GM12878 (cell line): Measurements from ENCODE around the gene HAGHL. TPM values are rescaled to one million over a fixed set of nuclear protein-coding genes. Genes with fewer than 3 reads are reported as not detected.

Source experiments
- ATF7 ChIP-seq: fragments of 450-650 bp; IDR thresholded peaks from 2 replicates; pipeline ENCODE4 v1.6.1; 2016; ENCODE audit warnings: low read depth, mild to moderate bottlenecking
- CREB1 ChIP-seq: IDR thresholded peaks from 2 replicates; pipeline ENCODE4 v1.6.1; 2012; ENCODE audit warnings: low read depth, mild to moderate bottlenecking, inconsistent platforms
- IKZF1 ChIP-seq: fragments of 450-650 bp; conservative IDR thresholded peaks from 2 replicates; pipeline ENCODE4 v1.6.1; 2017; ENCODE audit warnings: antibody characterized with exemption, mild to moderate bottlenecking
- MYB ChIP-seq: fragments of 150-350 bp; IDR thresholded peaks from 2 replicates; pipeline ENCODE4 v1.6.1; 2014; ENCODE audit warnings: mild to moderate bottlenecking, low read depth, low read length, borderline replicate concordance
- NR2C1 ChIP-seq: fragments of 450-650 bp; IDR thresholded peaks from 2 replicates; pipeline ENCODE4 v1.6.1; 2017; ENCODE audit warnings: antibody characterized with exemption, mild to moderate bottlenecking, moderate library complexity
- NR2F1 ChIP-seq: fragments of 450-650 bp; conservative IDR thresholded peaks from 2 replicates; pipeline ENCODE4 v1.6.1; 2017; ENCODE audit warnings: mild to moderate bottlenecking
- RELA ChIP-seq: fragments of 450-650 bp; IDR thresholded peaks from 2 replicates; pipeline ENCODE4 v1.8.0; 2014; ENCODE audit warnings: borderline replicate concordance; ENCODE audit not compliant: partially characterized antibody
- RFX5 ChIP-seq: IDR thresholded peaks from 2 replicates; pipeline ENCODE4 v1.6.1; 2011; ENCODE audit warnings: low read depth, low read length, improper control_type of control experiment
- SMAD1 ChIP-seq: fragments of 450-650 bp; IDR thresholded peaks from 2 replicates; pipeline ENCODE4 v1.6.1; 2018; ENCODE audit warnings: mild to moderate bottlenecking, low read depth; ENCODE audit not compliant: partially characterized antibody
- SPI1 ChIP-seq: IDR thresholded peaks from 2 replicates; pipeline ENCODE4 v1.6.1; 2011; ENCODE audit warnings: low read depth, mild to moderate bottlenecking, low read length, moderate library complexity, borderline replicate concordance; ENCODE audit not compliant: insufficient read depth
- SREBF1 ChIP-seq: IDR thresholded peaks from 2 replicates; pipeline ENCODE4 v1.6.1; 2012; ENCODE audit warnings: mild to moderate bottlenecking, low read length
- STAT1 ChIP-seq: fragments of 450-650 bp; conservative IDR thresholded peaks from 2 replicates; pipeline ENCODE4 v1.6.1; 2014; ENCODE audit warnings: antibody characterized with exemption, mild to moderate bottlenecking
- ZNF384 ChIP-seq: IDR thresholded peaks from 2 replicates; pipeline ENCODE4 v1.6.1; 2012; ENCODE audit warnings: low read depth, mild to moderate bottlenecking, low read length, improper control_type of control experiment, borderline replicate concordance
- polyA plus RNA-seq, 11 experiments: library from polyadenylated mRNA; depleted of rRNA in 4 of 11; unstranded in 6 of 11; stranded (reverse) in 5 of 11; fragments of >200 nt; fragmentation: Nextera tagmentation in 4 of 11; fragmentation: Illumina TruSeq in 1 of 11; extraction: Ambion mirVana in 4 of 11; extraction: Trizol in 1 of 11; gene quantifications; 1 replicate in 1 of 11; 2 replicates in 10 of 11; pipeline versions ENCODE4 v1.2.1 to v1.2.3, GENCODE V29; 2011 to 2016; ENCODE audit warnings: inconsistent platforms in 2 of 11, missing spikeins in 2 of 11, low read depth in 1 of 11
- total RNA-seq, 4 experiments: library from RNA; depleted of rRNA in 3 of 4; stranded (reverse); fragments of >200 nt in 3 of 4; fragmentation: Illumina TruSeq in 1 of 4; extraction: Trizol in 1 of 4; gene quantifications; 2 replicates each; pipeline versions ENCODE4 v1.2.1 to v1.2.3, GENCODE V29; 2013 to 2021
- TF ChIP-seq, protein P1 (sequence below): fragments of 450-650 bp; IDR thresholded peaks from 2 replicates; pipeline ENCODE4 v1.6.1; 2017; ENCODE audit warnings: mild to moderate bottlenecking, low read depth, inconsistent platforms; ENCODE audit not compliant: poor library complexity, severe bottlenecking
- TF ChIP-seq, protein P2 (sequence below): fragments of 450-650 bp; IDR thresholded peaks from 2 replicates; pipeline ENCODE4 v1.6.1; 2018; ENCODE audit warnings: mild to moderate bottlenecking, low read depth, moderate library complexity; ENCODE audit not compliant: partially characterized antibody
- TF ChIP-seq, protein P3 (sequence below): fragments of 450-650 bp; IDR thresholded peaks from 2 replicates; pipeline ENCODE4 v1.6.1; 2017; ENCODE audit warnings: mild to moderate bottlenecking
- TF ChIP-seq, protein P4 (sequence below): fragments of 150-350 bp; IDR thresholded peaks from 2 replicates; pipeline ENCODE4 v1.6.1; 2016; ENCODE audit warnings: low read depth, low read length
- TF ChIP-seq, protein P5 (sequence below): IDR thresholded peaks from 2 replicates; pipeline ENCODE4 v1.6.1; 2012; ENCODE audit warnings: low read depth, low read length, improper control_type of control experiment

Gene HAGHL
- total and polyA plus RNA-seq, 10 of the 15 experiments (the other 5 are each of a cell fraction or from before 2014, with no cell fraction given) = 0.23 to 44.6 (median 16.4) TPM

DNA sequence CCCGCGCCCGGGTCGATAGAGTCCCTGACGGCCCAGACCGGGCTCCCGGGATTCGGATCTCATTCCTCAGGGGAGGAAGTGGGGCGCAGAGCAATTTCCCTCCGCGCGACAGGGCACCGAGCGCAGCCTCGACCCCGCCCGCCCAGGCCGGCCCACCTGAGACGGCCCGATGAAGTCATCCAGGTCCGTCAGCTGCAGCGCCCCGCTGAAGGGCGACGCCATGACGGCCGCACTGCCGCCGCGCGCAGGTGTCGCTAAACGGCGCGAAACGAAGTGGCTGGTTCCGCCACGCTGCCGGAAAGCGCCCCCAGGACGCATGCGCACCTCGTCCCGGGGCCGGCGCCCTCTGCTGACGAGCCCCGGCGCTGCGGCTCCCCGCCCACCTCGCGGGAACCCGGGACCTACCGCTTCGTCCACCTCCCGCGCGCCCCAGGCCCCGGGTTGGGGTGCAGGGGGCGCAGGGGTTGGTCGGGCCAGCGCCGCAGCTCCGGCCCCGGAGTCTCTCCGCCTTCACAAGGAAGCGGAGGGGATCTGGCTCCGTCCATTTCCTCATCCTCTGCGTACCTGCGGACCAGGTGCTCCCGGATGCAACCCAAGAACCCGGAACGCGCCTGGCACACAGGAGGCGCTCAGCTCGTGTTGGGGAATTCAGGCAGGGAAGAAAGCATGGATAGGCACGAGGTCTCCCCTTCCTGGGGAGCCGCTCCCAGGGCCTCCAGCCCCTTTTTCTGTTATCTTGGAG lies 14.0 kb downstream of the HAGHL start, which contains the start of gene CIAO3 (continued):
- TF ChIP-seq, protein P1, sequence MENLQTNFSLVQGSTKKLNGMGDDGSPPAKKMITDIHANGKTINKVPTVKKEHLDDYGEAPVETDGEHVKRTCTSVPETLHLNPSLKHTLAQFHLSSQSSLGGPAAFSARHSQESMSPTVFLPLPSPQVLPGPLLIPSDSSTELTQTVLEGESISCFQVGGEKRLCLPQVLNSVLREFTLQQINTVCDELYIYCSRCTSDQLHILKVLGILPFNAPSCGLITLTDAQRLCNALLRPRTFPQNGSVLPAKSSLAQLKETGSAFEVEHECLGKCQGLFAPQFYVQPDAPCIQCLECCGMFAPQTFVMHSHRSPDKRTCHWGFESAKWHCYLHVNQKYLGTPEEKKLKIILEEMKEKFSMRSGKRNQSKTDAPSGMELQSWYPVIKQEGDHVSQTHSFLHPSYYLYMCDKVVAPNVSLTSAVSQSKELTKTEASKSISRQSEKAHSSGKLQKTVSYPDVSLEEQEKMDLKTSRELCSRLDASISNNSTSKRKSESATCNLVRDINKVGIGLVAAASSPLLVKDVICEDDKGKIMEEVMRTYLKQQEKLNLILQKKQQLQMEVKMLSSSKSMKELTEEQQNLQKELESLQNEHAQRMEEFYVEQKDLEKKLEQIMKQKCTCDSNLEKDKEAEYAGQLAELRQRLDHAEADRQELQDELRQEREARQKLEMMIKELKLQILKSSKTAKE = no peak
- TF ChIP-seq RELA = peak; percentile 98
- peak; percentile 100 for TF ChIP-seq IKZF1
- TF ChIP-seq, protein P2, sequence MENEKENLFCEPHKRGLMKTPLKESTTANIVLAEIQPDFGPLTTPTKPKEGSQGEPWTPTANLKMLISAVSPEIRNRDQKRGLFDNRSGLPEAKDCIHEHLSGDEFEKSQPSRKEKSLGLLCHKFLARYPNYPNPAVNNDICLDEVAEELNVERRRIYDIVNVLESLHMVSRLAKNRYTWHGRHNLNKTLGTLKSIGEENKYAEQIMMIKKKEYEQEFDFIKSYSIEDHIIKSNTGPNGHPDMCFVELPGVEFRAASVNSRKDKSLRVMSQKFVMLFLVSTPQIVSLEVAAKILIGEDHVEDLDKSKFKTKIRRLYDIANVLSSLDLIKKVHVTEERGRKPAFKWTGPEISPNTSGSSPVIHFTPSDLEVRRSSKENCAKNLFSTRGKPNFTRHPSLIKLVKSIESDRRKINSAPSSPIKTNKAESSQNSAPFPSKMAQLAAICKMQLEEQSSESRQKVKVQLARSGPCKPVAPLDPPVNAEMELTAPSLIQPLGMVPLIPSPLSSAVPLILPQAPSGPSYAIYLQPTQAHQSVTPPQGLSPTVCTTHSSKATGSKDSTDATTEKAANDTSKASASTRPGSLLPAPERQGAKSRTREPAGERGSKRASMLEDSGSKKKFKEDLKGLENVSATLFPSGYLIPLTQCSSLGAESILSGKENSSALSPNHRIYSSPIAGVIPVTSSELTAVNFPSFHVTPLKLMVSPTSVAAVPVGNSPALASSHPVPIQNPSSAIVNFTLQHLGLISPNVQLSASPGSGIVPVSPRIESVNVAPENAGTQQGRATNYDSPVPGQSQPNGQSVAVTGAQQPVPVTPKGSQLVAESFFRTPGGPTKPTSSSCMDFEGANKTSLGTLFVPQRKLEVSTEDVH = no peak
- TF ChIP-seq NR2C1 = peak; percentile 60
- peak; percentile 97 for TF ChIP-seq CREB1
- no peak for TF ChIP-seq SMAD1
- no peak; the same call in 1 of the 2 replicates for TF ChIP-seq NR2F1
- no peak for TF ChIP-seq ZNF384
- TF ChIP-seq, protein P3, sequence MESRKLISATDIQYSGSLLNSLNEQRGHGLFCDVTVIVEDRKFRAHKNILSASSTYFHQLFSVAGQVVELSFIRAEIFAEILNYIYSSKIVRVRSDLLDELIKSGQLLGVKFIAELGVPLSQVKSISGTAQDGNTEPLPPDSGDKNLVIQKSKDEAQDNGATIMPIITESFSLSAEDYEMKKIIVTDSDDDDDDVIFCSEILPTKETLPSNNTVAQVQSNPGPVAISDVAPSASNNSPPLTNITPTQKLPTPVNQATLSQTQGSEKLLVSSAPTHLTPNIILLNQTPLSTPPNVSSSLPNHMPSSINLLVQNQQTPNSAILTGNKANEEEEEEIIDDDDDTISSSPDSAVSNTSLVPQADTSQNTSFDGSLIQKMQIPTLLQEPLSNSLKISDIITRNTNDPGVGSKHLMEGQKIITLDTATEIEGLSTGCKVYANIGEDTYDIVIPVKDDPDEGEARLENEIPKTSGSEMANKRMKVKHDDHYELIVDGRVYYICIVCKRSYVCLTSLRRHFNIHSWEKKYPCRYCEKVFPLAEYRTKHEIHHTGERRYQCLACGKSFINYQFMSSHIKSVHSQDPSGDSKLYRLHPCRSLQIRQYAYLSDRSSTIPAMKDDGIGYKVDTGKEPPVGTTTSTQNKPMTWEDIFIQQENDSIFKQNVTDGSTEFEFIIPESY = no peak
- TF ChIP-seq MYB = no peak
- peak; percentile 72; the same call in 1 of the 2 replicates for TF ChIP-seq STAT1
- TF ChIP-seq ATF7 = peak; percentile 81; the same call in 1 of the 2 replicates
- no peak for TF ChIP-seq RFX5
- 0 out of 2 replicates have a peak, but pooled peaks have one; percentile 4 for TF ChIP-seq SREBF1
- TF ChIP-seq, protein P4, sequence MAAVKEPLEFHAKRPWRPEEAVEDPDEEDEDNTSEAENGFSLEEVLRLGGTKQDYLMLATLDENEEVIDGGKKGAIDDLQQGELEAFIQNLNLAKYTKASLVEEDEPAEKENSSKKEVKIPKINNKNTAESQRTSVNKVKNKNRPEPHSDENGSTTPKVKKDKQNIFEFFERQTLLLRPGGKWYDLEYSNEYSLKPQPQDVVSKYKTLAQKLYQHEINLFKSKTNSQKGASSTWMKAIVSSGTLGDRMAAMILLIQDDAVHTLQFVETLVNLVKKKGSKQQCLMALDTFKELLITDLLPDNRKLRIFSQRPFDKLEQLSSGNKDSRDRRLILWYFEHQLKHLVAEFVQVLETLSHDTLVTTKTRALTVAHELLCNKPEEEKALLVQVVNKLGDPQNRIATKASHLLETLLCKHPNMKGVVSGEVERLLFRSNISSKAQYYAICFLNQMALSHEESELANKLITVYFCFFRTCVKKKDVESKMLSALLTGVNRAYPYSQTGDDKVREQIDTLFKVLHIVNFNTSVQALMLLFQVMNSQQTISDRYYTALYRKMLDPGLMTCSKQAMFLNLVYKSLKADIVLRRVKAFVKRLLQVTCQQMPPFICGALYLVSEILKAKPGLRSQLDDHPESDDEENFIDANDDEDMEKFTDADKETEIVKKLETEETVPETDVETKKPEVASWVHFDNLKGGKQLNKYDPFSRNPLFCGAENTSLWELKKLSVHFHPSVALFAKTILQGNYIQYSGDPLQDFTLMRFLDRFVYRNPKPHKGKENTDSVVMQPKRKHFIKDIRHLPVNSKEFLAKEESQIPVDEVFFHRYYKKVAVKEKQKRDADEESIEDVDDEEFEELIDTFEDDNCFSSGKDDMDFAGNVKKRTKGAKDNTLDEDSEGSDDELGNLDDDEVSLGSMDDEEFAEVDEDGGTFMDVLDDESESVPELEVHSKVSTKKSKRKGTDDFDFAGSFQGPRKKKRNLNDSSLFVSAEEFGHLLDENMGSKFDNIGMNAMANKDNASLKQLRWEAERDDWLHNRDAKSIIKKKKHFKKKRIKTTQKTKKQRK = no peak
- TF ChIP-seq SPI1 = no peak; the same call in 1 of the 2 replicates
- TF ChIP-seq, protein P5, sequence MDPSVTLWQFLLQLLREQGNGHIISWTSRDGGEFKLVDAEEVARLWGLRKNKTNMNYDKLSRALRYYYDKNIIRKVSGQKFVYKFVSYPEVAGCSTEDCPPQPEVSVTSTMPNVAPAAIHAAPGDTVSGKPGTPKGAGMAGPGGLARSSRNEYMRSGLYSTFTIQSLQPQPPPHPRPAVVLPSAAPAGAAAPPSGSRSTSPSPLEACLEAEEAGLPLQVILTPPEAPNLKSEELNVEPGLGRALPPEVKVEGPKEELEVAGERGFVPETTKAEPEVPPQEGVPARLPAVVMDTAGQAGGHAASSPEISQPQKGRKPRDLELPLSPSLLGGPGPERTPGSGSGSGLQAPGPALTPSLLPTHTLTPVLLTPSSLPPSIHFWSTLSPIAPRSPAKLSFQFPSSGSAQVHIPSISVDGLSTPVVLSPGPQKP = no peak; the same call in 1 of the 2 replicates
